Measurements from ENCODE around the gene LPCAT1.

The LPCAT1 gene

GRCh38 chr5:1564824-1565736 is 41.3 kb upstream of the LPCAT1 start:
- H3K4me1 ChIP-seq (ENCODE audit: insufficient read depth, low read length, poor library complexity, severe bottlenecking) = peaks cover 33% of the 10 kb centered on the region
- no peaks in the 10 kb centered on the region for H3K79me2 ChIP-seq (ENCODE audit: insufficient read depth, low read length)
- H3K9me2 ChIP-seq (replicated peaks; ENCODE audit: low read depth, low read length) = no peaks in the 10 kb centered on the region
- H3K4me2 ChIP-seq (ENCODE audit: low read depth, low read length, poor library complexity, severe bottlenecking) = no peak overlapping the region
- H3K9me3 ChIP-seq (ENCODE audit: insufficient read depth, low read depth, low read length) = no peaks in the 10 kb centered on the region
- no peaks in the 10 kb centered on the region for H3K36me3 ChIP-seq (ENCODE audit: insufficient read depth, low read length)
- H3K27me3 ChIP-seq (ENCODE audit: insufficient read depth, low read length, poor library complexity, severe bottlenecking) = no peaks in the 10 kb centered on the region
- H2AFZ ChIP-seq (ENCODE audit: low read length) = no peak overlapping the region
- H3K4me3 ChIP-seq (ENCODE audit: low read length, poor library complexity, severe bottlenecking) = no peak overlapping the region
- no peaks in the 10 kb centered on the region; the same call in 1 of the 2 replicates for H3F3A ChIP-seq (ENCODE audit: low read depth)
- TF ChIP-seq, protein P1, sequence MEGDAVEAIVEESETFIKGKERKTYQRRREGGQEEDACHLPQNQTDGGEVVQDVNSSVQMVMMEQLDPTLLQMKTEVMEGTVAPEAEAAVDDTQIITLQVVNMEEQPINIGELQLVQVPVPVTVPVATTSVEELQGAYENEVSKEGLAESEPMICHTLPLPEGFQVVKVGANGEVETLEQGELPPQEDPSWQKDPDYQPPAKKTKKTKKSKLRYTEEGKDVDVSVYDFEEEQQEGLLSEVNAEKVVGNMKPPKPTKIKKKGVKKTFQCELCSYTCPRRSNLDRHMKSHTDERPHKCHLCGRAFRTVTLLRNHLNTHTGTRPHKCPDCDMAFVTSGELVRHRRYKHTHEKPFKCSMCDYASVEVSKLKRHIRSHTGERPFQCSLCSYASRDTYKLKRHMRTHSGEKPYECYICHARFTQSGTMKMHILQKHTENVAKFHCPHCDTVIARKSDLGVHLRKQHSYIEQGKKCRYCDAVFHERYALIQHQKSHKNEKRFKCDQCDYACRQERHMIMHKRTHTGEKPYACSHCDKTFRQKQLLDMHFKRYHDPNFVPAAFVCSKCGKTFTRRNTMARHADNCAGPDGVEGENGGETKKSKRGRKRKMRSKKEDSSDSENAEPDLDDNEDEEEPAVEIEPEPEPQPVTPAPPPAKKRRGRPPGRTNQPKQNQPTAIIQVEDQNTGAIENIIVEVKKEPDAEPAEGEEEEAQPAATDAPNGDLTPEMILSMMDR (conservative IDR thresholded peaks at IDR 0.05; ENCODE audit: low read length) = no peak
- no peak for TF ChIP-seq EZH2phosphoT487 (IDR thresholded peaks at IDR 0.05; ENCODE audit: borderline replicate concordance)
- no peaks in the 10 kb centered on the region for H4K20me1 ChIP-seq (ENCODE audit: insufficient read depth, low read length, poor library complexity, severe bottlenecking)
- no peak overlapping the region for H3K9ac ChIP-seq (ENCODE audit: low read depth, low read length, poor library complexity, severe bottlenecking)

DNA sequence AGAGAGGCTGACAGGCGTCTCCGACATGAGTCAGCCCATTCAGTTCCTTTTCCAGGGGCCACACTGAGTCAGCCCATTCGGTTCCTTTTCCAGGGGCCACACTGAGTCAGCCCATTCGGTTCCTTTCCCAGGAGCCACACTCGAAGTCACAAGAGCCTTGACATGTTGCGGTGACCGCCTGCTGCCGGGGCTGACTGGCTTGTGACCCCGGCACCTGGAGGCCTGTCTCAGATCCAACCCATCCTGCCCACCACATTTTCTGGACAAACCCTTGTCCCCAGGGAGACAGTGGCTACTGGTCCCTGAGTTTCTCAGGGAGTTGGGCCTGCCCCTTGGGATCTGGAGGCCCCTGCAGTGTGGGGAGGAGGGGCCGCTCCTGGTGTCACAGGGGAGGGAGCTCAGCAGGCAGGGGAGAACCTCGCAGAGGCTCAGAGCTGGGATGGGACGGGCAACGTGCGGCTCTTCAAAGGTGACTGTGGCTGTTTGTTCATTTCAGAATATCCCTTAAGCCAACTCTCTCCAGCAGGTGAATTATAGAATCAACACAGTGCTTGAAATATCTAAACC is 40.5 kb upstream of the LPCAT1 start:
- Histone ChIP-seq H3K9ac (ENCODE audit: low read depth, low read length, poor library complexity, severe bottlenecking) (no peak overlapping the region), H3K27me3 (ENCODE audit: insufficient read depth, low read length, poor library complexity, severe bottlenecking) (no peaks in the 10 kb centered on the region), H3F3A (ENCODE audit: low read depth) (no peaks in the 10 kb centered on the region; the same call in 1 of the 2 replicates), H3K4me2 (ENCODE audit: low read depth, low read length, poor library complexity, severe bottlenecking) (no peak overlapping the region), H2AFZ (ENCODE audit: low read length) (no peak overlapping the region), H3K4me1 (ENCODE audit: insufficient read depth, low read length, poor library complexity, severe bottlenecking) (peaks cover 30% of the 10 kb centered on the region), H3K36me3 (ENCODE audit: insufficient read depth, low read length) (no peaks in the 10 kb centered on the region), H4K20me1 (ENCODE audit: insufficient read depth, low read length, poor library complexity, severe bottlenecking) (no peaks in the 10 kb centered on the region), H3K9me2 (replicated peaks; ENCODE audit: low read depth, low read length) (no peaks in the 10 kb centered on the region), H3K79me2 (ENCODE audit: insufficient read depth, low read length) (no peaks in the 10 kb centered on the region), H3K4me3 (ENCODE audit: low read length, poor library complexity, severe bottlenecking) (no peak overlapping the region), H3K9me3 (ENCODE audit: insufficient read depth, low read depth, low read length) (no peaks in the 10 kb centered on the region)
- TF ChIP-seq, protein P1 (conservative IDR thresholded peaks at IDR 0.05; ENCODE audit: low read length) = no peak
- no peak for TF ChIP-seq EZH2phosphoT487 (IDR thresholded peaks at IDR 0.05; ENCODE audit: borderline replicate concordance)

DNA sequence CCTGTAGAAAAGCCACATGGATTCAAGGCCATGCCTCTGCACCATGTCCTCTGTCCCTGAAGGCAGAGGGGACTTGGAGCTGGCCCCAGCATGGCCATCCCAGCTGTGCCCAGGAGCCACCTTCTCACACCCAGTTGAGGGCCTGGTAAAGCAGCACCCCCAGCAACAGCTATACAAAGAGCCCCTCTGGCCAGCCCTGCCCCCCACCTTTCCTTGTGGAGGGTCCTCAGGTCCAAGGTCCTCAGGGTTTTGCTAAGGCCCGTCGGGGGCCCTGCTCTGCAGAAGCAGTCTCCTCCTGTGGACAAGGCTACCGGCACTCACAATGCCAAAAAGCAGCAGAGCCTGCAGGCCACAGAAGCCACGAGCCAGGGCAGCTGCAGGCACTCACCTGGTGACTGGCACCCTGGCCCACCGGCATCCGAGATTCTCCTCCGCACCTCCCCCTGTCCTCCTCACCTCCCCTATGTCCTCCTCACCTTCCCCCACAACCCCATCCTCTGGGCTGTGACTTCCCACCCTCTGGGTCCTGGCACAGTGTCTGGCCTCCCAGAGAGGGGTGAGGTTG is 39.9 kb upstream of the LPCAT1 start:
- Histone ChIP-seq H3K9ac (ENCODE audit: low read depth, low read length, poor library complexity, severe bottlenecking) (no peak overlapping the region), H3K27me3 (ENCODE audit: insufficient read depth, low read length, poor library complexity, severe bottlenecking) (no peaks in the 10 kb centered on the region), H4K20me1 (ENCODE audit: insufficient read depth, low read length, poor library complexity, severe bottlenecking) (no peaks in the 10 kb centered on the region), H3K4me3 (ENCODE audit: low read length, poor library complexity, severe bottlenecking) (no peak overlapping the region), H3K9me2 (replicated peaks; ENCODE audit: low read depth, low read length) (no peaks in the 10 kb centered on the region), H3K4me1 (ENCODE audit: insufficient read depth, low read length, poor library complexity, severe bottlenecking) (peaks cover 26% of the 10 kb centered on the region), H3K9me3 (ENCODE audit: insufficient read depth, low read depth, low read length) (no peaks in the 10 kb centered on the region), H3F3A (ENCODE audit: low read depth) (no peaks in the 10 kb centered on the region), H2AFZ (ENCODE audit: low read length) (no peak overlapping the region), H3K4me2 (ENCODE audit: low read depth, low read length, poor library complexity, severe bottlenecking) (no peak overlapping the region), H3K36me3 (ENCODE audit: insufficient read depth, low read length) (no peaks in the 10 kb centered on the region), H3K79me2 (ENCODE audit: insufficient read depth, low read length) (no peaks in the 10 kb centered on the region)
- no peak for TF ChIP-seq EZH2phosphoT487 (IDR thresholded peaks at IDR 0.05; ENCODE audit: borderline replicate concordance)
- TF ChIP-seq, protein P1 (conservative IDR thresholded peaks at IDR 0.05; ENCODE audit: low read length) = no peak

Data from Loucy (cell line).